Measurements from ENCODE around the gene IDH3G. TPM values are rescaled to one million over a fixed set of nuclear protein-coding genes. Genes with fewer than 3 reads are reported as not detected.
"Not testable (repeated sequence)": the region's sequence is repeated elsewhere in the genome, so short reads cannot be mapped to it uniquely, and the experiment has no call there.

Gene IDH3G
- total RNA-seq, 1 experiment from 2014 or later: 43.2 TPM

DNA sequence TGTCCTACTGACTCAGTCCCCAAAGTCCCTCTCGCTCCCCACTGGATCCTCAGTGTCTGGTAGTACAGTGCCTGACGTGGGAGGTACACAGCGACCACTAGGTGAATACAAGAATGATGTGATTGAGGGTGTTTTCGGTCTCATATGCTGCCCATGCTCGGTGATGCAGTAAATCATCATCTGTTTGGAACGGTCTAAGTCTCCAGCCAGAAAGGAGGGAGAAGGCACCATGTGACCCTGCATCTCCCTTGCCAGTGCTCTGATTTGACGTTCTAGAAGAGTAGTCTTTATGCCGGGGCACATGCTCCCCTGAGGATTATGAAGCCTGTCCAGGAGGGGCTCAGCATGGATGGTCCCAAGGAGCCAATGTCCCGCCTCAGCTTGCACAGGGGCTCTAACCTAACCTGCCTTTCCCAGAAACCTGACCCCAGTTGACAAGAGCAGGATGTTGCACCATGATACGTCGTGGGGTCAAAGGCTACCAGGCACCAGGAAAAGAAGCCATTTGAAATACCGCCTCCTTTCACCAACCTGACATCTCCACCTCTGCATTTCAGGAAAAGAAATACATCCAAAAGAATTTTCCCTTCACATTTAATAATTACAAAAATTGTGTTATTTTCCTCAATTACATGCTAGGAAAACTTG is 43.9 kb downstream of the IDH3G start:
- Histone ChIP-seq H3K27me3 (ENCODE audit: insufficient read depth, low read length) (no peaks in the 10 kb centered on the region), H4K5ac (ENCODE audit: insufficient read length, low read depth, low read length) (no peak overlapping the region), H3K9me3 (ENCODE audit: control insufficient read depth, low read depth, low read length) (peaks cover 29% of the 10 kb centered on the region), H3K9ac (ENCODE audit: extremely low read depth, insufficient read length, low read length) (no peak overlapping the region), H2BK12ac (ENCODE audit: insufficient read length, low read depth, low read length) (no peak overlapping the region), H2BK120ac (ENCODE audit: low read depth, low read length, poor library complexity, severe bottlenecking) (no peak overlapping the region), H2BK15ac (ENCODE audit: low read depth, low read length) (no peak overlapping the region), H3K23me2 (ENCODE audit: insufficient read length, low read depth, low read length, poor library complexity, severe bottlenecking) (no peaks in the 10 kb centered on the region), H3K23ac (ENCODE audit: insufficient read length, low read depth, low read length) (no peak overlapping the region), H4K20me1 (ENCODE audit: control insufficient read depth, insufficient read depth, insufficient read length) (no peaks in the 10 kb centered on the region), H2BK20ac (ENCODE audit: low read depth, low read length, poor library complexity, severe bottlenecking) (no peak overlapping the region), H2AK5ac (ENCODE audit: insufficient read length, low read length) (no peak overlapping the region), H3K4me1 (ENCODE audit: insufficient read depth, low read length) (no peaks in the 10 kb centered on the region), H3K14ac (ENCODE audit: insufficient read depth, low read length) (no peak overlapping the region), H3K79me2 (ENCODE audit: insufficient read depth, low read length) (no peaks in the 10 kb centered on the region), H4K91ac (ENCODE audit: insufficient read length, low read depth, low read length) (no peak overlapping the region), H3K4me2 (ENCODE audit: insufficient read depth, insufficient read length, low read length) (no peak overlapping the region), H2AFZ (ENCODE audit: low read length) (no peak overlapping the region), H3K18ac (ENCODE audit: insufficient read length, low read depth, low read length) (no peak overlapping the region), H4K8ac (replicated peaks; ENCODE audit: insufficient read length, low read depth, low read length) (no peak overlapping the region), H3K56ac (ENCODE audit: insufficient read length, low read depth, low read length) (no peak overlapping the region), H3K79me1 (ENCODE audit: insufficient read depth, low read depth, low read length, poor library complexity, severe bottlenecking) (no peaks in the 10 kb centered on the region), H3T11ph (ENCODE audit: low read length) (no peak overlapping the region), H2BK5ac (ENCODE audit: insufficient read length, low read length) (no peak overlapping the region), H3K27ac (ENCODE audit: insufficient read length, low read depth, low read length) (no peak overlapping the region), H3K4ac (ENCODE audit: low read depth, low read length) (no peak overlapping the region)
- TF ChIP-seq, protein P1, sequence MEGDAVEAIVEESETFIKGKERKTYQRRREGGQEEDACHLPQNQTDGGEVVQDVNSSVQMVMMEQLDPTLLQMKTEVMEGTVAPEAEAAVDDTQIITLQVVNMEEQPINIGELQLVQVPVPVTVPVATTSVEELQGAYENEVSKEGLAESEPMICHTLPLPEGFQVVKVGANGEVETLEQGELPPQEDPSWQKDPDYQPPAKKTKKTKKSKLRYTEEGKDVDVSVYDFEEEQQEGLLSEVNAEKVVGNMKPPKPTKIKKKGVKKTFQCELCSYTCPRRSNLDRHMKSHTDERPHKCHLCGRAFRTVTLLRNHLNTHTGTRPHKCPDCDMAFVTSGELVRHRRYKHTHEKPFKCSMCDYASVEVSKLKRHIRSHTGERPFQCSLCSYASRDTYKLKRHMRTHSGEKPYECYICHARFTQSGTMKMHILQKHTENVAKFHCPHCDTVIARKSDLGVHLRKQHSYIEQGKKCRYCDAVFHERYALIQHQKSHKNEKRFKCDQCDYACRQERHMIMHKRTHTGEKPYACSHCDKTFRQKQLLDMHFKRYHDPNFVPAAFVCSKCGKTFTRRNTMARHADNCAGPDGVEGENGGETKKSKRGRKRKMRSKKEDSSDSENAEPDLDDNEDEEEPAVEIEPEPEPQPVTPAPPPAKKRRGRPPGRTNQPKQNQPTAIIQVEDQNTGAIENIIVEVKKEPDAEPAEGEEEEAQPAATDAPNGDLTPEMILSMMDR (conservative IDR thresholded peaks at IDR 0.05): no peak
- no CpG with 5 or more reads among the region's 12 CpGs for WGBS (ENCODE audit: extremely low coverage, insufficient read length, low lambda C conversion rate)
- peaks cover 73 to 82% of the 10 kb centered on the region in 2 experiments for H3K9me3 Mint-ChIP-seq
- H3K4me3 Mint-ChIP-seq: no peak overlapping the region
- no peak for DNase-seq
- H3K27me3 Mint-ChIP-seq (ENCODE audit: low read depth): peaks cover 15% of the 10 kb centered on the region
- H3K36me3 Mint-ChIP-seq (ENCODE audit: insufficient read depth in 1 of 3, low read depth in 3 of 3): peaks cover 0 to 7% (median 1%) of the 10 kb centered on the region in 3 experiments; a peak in 5 of 7 replicates
- H3K27ac Mint-ChIP-seq: no peak overlapping the region
- H3K4me1 Mint-ChIP-seq: no peaks in the 10 kb centered on the region

DNA sequence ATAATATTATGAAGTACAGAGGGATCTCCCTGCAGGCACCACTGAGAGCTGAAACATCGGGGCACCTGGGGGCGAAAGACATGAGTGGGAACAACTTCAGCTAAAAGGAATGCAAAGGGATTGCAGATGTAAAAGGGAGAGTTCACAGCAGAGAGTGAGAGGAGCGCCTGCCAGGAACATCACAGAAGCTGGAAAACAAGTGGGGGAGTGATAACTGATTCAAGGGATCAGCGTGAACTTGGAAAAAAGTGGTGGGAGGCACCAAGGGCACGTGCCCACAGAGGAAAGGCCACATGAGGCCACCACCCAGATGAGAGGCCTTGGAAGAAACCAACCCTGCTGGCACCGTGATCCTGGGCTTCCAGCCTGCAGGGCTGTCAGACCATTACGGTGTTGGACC is 45.2 kb downstream of the IDH3G start:
- not testable (repeated sequence) for H3K4me3 Mint-ChIP-seq; H4K8ac ChIP-seq (replicated peaks; ENCODE audit: insufficient read length, low read depth, low read length); DNase-seq; H3K79me1 ChIP-seq (ENCODE audit: insufficient read depth, low read depth, low read length, poor library complexity, severe bottlenecking); H3K56ac ChIP-seq (ENCODE audit: insufficient read length, low read depth, low read length); H3K14ac ChIP-seq (ENCODE audit: insufficient read depth, low read length); H4K20me1 ChIP-seq (ENCODE audit: control insufficient read depth, insufficient read depth, insufficient read length); H3K9ac ChIP-seq (ENCODE audit: extremely low read depth, insufficient read length, low read length); H2AFZ ChIP-seq (ENCODE audit: low read length); H2BK15ac ChIP-seq (ENCODE audit: low read depth, low read length); H2BK20ac ChIP-seq (ENCODE audit: low read depth, low read length, poor library complexity, severe bottlenecking); H3K4me1 Mint-ChIP-seq; H3K4me2 ChIP-seq (ENCODE audit: insufficient read depth, insufficient read length, low read length); H3K18ac ChIP-seq (ENCODE audit: insufficient read length, low read depth, low read length); H3K23ac ChIP-seq (ENCODE audit: insufficient read length, low read depth, low read length); H3K36me3 Mint-ChIP-seq (ENCODE audit: insufficient read depth in 1 of 3, low read depth in 3 of 3); H2BK12ac ChIP-seq (ENCODE audit: insufficient read length, low read depth, low read length); H4K5ac ChIP-seq (ENCODE audit: insufficient read length, low read depth, low read length); H3K27me3 ChIP-seq (ENCODE audit: insufficient read depth, low read length); H2BK5ac ChIP-seq (ENCODE audit: insufficient read length, low read length); H3K23me2 ChIP-seq (ENCODE audit: insufficient read length, low read depth, low read length, poor library complexity, severe bottlenecking); H2AK5ac ChIP-seq (ENCODE audit: insufficient read length, low read length); H3K27ac ChIP-seq (ENCODE audit: insufficient read length, low read depth, low read length); H3K4ac ChIP-seq (ENCODE audit: low read depth, low read length); H3K4me1 ChIP-seq (ENCODE audit: insufficient read depth, low read length); H3T11ph ChIP-seq (ENCODE audit: low read length); H2BK120ac ChIP-seq (ENCODE audit: low read depth, low read length, poor library complexity, severe bottlenecking); H3K27ac Mint-ChIP-seq; H3K79me2 ChIP-seq (ENCODE audit: insufficient read depth, low read length); H4K91ac ChIP-seq (ENCODE audit: insufficient read length, low read depth, low read length)
- H3K9me3 ChIP-seq (ENCODE audit: control insufficient read depth, low read depth, low read length): peaks cover 29% of the 10 kb centered on the region
- H3K9me3 Mint-ChIP-seq: peaks cover 73 to 87% of the 10 kb centered on the region in 2 experiments
- H3K27me3 Mint-ChIP-seq (ENCODE audit: low read depth): peaks cover 16% of the 10 kb centered on the region
- no CpG with 5 or more reads among the region's 7 CpGs for WGBS (ENCODE audit: extremely low coverage, insufficient read length, low lambda C conversion rate)

Data from H9 (cell line).